Measurements from ENCODE around the gene TAS2R50. TPM values are rescaled to one million over a fixed set of nuclear protein-coding genes. Genes with fewer than 3 reads are reported as not detected.
"Not testable (repeated sequence)": the region's sequence is repeated elsewhere in the genome, so short reads cannot be mapped to it uniquely, and the experiment has no call there.

TAS2R50 gene
- 1.1 and 1.2 TPM in 2 replicates for total RNA-seq

GRCh38 chr12:10986812-10987211 lies at the start of gene TAS2R50:
Gene TAS2R50, minus strand, starts transcription at chr12:10986912. Its CDS starts 52 bp downstream, at chr12:10986860.
- no peak for DNase-seq (ENCODE audit: low read depth in 2 of 2)

- DNase-seq (ENCODE audit: low read depth in 2 of 2), result not testable (repeated sequence)
These were observed 47.2 kb upstream of the TAS2R50 start for GRCh38 chr12:11033959-11034358.

- DNase-seq (ENCODE audit: low read depth in 2 of 2), result no peak
These were observed 44.6 kb upstream of the TAS2R50 start, which contains the start of gene TAS2R31 for GRCh38 chr12:11031307-11031706. Gene TAS2R31, minus strand, starts transcription at chr12:11031407. Its CDS starts 72 bp downstream, at chr12:11031335.

GRCh38 chr12:11026118-11026517 lies 39.4 kb upstream of the TAS2R50 start:
- no peak for DNase-seq (ENCODE audit: low read depth in 2 of 2)

GRCh38 chr12:11023387-11023786 lies 36.7 kb upstream of the TAS2R50 start:
- DNase-seq (ENCODE audit: low read depth in 2 of 2), result no peak

GRCh38 chr12:11022520-11022919 lies 35.8 kb upstream of the TAS2R50 start, which contains the start of gene TAS2R19:
Gene TAS2R19, minus strand, starts transcription at chr12:11022620. Its CDS starts 49 bp downstream, at chr12:11022571.
- no peak for DNase-seq (ENCODE audit: low read depth in 2 of 2)

- DNase-seq (ENCODE audit: low read depth in 2 of 2), result no peak
These were observed 30.2 kb upstream of the TAS2R50 start for GRCh38 chr12:11016937-11017336.

- peak; percentile 29 to 35 for DNase-seq (ENCODE audit: low read depth in 2 of 2)
These were observed 29.2 kb upstream of the TAS2R50 start for GRCh38 chr12:11015775-11016430.

- no peak for DNase-seq (ENCODE audit: low read depth in 2 of 2)
These were observed 27.5 kb upstream of the TAS2R50 start for GRCh38 chr12:11014234-11014633.

- no peak for DNase-seq (ENCODE audit: low read depth in 2 of 2)
These were observed 20.9 kb upstream of the TAS2R50 start for GRCh38 chr12:11007608-11008007.

GRCh38 chr12:10998204-10998603 lies 11.5 kb upstream of the TAS2R50 start, which contains the start of gene TAS2R20:
Gene TAS2R20, minus strand, starts transcription at chr12:10998304. Its CDS starts 429 bp downstream, at chr12:10997875.
- DNase-seq (ENCODE audit: low read depth in 2 of 2), result no peak

GRCh38 chr12:10994307-10994706 lies 7.6 kb upstream of the TAS2R50 start:
- no peak for DNase-seq (ENCODE audit: low read depth in 2 of 2)

GRCh38 chr12:10989107-10989506 lies 2.4 kb upstream of the TAS2R50 start:
- DNase-seq (ENCODE audit: low read depth in 2 of 2), result no peak

- DNase-seq (ENCODE audit: low read depth in 2 of 2), result no peak
These were observed 4.5 kb downstream of the TAS2R50 start for GRCh38 chr12:10982244-10982643.

GRCh38 chr12:10974965-10975364 lies 11.7 kb downstream of the TAS2R50 start:
- no peak for DNase-seq (ENCODE audit: low read depth in 2 of 2)

- DNase-seq (ENCODE audit: low read depth in 2 of 2), result peak; percentile 65 to 76
These were observed 17.8 kb downstream of the TAS2R50 start for GRCh38 chr12:10968765-10969456.

GRCh38 chr12:10967409-10967808 lies 19.3 kb downstream of the TAS2R50 start:
- DNase-seq (ENCODE audit: low read depth in 2 of 2), result peak in 1 of 2 donors; percentile 88

- no peak for DNase-seq (ENCODE audit: low read depth in 2 of 2)
These were observed 20.4 kb downstream of the TAS2R50 start for GRCh38 chr12:10966314-10966713.

GRCh38 chr12:10965476-10965875 lies 21.2 kb downstream of the TAS2R50 start:
- DNase-seq (ENCODE audit: low read depth in 2 of 2), result no peak

- no peak for DNase-seq (ENCODE audit: low read depth in 2 of 2)
These were observed 26.5 kb downstream of the TAS2R50 start for GRCh38 chr12:10960211-10960610.

GRCh38 chr12:10959804-10960203 lies 26.9 kb downstream of the TAS2R50 start:
- peak; percentile 16 to 58 for DNase-seq (ENCODE audit: low read depth in 2 of 2)

- no peak for DNase-seq (ENCODE audit: low read depth in 2 of 2)
These were observed 29.0 kb downstream of the TAS2R50 start for GRCh38 chr12:10957741-10958140.

- DNase-seq (ENCODE audit: low read depth in 2 of 2), result no peak
These were observed 30.6 kb downstream of the TAS2R50 start for GRCh38 chr12:10956085-10956484.

Data from lung microvascular endothelial cell (primary cell).